Activated CD4-positive, alpha-beta T cell treated with anti-CD3 and anti-CD28 coated beads, Interleukin-2, amount 50 U/mL, for 4 hours (primary cell): ENCODE data around the gene HSPB3.
"Not testable (repeated sequence)": the region's sequence is repeated elsewhere in the genome, so short reads cannot be mapped to it uniquely, and the experiment has no call there.

Experiments used
- DNase-seq, 2 experiments: peaks; one replicate each; pipeline ENCODE4 v3.0.0-alpha.2; 2020

HSPB3 gene

GRCh38 chr5:54455413-54456157, at the start of gene HSPB3:
TSS of gene HSPB3 (plus strand) at chr5:54455699. CDS start at chr5:54455790, 91 bp downstream.
- no peak for DNase-seq

DNA sequence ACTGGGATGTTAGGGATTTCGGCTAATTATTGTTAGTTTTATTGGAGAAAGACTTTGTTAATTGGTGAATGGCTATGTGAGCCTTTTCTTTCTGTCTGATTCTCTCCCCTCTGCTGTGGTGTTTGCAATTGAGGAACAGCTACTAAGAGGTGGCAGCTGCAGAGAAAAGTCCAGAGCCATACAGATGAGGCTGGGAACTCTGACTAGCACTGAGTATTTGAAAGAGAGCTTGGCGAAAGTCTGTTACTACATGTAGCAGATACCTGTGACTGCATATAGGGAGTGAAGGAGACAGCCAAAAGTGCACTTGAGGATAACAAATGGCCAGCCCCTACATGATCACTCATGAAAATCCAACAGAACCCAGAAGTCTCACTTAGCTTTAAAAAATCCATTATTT, 44.3 kb upstream of the HSPB3 start:
- DNase-seq = no peak

DNA sequence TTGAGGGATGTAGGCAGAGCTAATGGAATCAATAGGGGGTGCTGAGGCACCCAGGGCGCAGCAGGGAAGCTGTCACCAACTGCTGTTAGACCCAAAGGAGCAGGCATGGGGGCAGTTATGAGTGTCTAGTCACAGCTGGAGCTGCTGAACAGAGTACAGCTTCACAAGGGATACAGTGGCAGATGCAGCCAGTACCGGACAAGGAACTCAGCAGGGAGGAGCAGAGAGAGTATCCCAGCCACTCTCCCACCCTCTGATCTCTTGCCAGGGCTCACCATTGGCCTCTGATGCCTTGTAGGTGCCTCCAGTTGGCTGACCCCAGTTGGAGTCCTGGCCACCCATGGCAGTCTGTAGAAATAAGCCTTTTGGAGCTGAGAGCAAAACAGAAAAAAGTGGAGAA, 42.6 kb upstream of the HSPB3 start:
- no peak for DNase-seq

GRCh38 chr5:54415147-54415546, 40.4 kb upstream of the HSPB3 start:
- no peak for DNase-seq

GRCh38 chr5:54415896-54416601, 39.5 kb upstream of the HSPB3 start:
- DNase-seq = no peak

GRCh38 chr5:54419573-54420423, 35.7 kb upstream of the HSPB3 start:
- DNase-seq = not testable (repeated sequence)

- not testable (repeated sequence) for DNase-seq
These were observed 35.0 kb upstream of the HSPB3 start for GRCh38 chr5:54420511-54420910.

GRCh38 chr5:54421976-54422375, 33.5 kb upstream of the HSPB3 start:
- no peak for DNase-seq

DNA sequence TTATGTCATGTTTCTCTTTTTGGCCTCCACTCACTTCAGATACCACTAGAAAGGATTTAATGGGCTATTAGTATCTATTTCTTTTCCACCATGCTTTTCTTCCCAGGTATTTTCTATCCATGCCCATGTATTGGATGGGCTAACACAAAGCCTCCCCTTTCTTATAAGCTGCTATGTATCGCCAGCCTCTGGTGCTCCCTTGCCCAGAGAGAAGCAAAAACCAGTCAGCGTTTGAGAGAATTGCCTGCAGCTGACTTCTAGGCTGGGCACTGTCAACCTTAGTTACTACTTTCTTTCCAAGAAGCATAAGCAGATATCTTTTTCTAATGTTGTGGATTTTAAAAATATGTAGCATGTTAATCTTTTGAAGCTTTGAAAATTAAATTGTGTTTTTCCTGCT, 30.2 kb upstream of the HSPB3 start:
- DNase-seq = no peak

DNA sequence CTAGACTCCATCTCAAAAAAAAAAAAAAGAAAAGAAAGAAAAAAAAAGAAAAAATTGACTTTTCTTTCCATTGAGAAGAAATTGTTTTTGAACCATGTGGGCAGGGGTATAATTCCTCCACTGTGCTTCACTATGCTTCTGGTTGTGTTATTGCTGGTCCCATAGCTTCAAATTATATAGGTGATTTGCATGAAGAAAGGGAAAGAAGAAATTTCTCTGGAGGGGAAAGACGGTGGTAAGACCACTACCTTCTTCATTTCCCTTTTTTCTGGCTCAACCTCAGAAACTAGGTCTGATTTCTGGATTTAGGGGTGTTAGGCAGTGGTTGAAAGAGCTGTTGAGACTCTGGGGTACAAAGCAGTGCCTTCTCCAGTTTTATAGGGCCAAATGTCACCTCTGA, 29.3 kb upstream of the HSPB3 start:
- no peak for DNase-seq

DNA sequence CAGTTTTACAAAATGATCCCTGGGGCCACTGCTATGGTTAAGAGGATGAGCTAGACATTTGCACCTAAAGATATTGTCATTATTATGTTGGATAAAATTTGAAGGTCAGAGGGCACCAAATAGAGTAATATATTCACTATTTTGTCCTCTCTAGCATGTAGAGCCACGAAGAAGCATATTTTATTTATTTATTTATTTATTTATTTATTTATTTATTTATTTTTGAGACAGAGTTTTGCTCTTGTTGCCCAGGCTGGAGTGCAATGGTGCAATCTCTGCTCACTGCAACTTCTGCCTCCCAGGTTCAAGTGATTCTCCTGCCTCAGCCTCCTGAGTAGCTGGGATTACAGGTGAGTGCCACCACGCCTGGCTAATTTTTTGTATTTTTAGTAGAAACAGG, 20.8 kb upstream of the HSPB3 start:
- not testable (repeated sequence) for DNase-seq

DNA sequence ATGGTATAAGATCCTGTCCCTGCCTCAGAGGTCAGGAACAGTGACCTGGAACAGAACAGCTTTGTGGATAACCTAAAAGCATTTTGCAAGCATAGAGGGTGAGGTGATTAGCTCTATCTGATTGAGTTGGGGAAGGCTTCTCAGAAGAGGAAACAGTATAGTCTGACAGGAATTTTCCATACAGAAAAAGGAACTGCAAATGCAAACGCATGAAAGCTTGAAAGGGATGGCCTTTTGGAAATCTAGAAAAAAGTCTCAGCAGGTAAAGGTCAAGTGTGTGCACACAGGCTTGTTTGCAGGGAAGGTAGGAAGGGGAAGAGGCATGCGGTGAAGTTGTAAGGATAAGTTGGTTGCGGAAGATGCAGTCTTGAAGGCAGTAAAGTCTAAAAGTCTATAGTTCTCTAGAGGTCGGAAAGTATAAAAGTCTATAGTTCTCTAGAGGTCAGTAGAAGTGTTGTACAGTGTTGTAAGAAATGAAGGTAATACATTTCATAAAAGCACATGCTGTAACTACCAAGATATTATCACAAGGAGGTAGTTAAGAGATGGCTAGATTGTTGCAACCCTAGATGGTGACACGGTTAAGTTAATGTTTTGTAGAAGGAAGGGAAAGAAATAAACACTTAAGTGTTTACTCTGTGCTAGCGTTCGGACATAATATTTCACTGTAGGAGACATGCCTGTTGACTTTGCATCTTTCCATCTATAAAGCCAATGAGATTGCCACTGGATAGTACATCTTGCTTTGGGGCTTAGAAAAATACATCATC, 16.7 kb upstream of the HSPB3 start:
- DNase-seq = no peak

GRCh38 chr5:54440456-54440893, 15.0 kb upstream of the HSPB3 start:
- DNase-seq = no peak

- no peak for DNase-seq
These were observed 13.2 kb upstream of the HSPB3 start for GRCh38 chr5:54442271-54442670.

GRCh38 chr5:54443270-54443669, 12.2 kb upstream of the HSPB3 start:
- DNase-seq = no peak

GRCh38 chr5:54445691-54446378, 9.7 kb upstream of the HSPB3 start:
- DNase-seq = no peak

- DNase-seq = no peak
These were observed 9.1 kb upstream of the HSPB3 start for GRCh38 chr5:54446379-54446732.

DNA sequence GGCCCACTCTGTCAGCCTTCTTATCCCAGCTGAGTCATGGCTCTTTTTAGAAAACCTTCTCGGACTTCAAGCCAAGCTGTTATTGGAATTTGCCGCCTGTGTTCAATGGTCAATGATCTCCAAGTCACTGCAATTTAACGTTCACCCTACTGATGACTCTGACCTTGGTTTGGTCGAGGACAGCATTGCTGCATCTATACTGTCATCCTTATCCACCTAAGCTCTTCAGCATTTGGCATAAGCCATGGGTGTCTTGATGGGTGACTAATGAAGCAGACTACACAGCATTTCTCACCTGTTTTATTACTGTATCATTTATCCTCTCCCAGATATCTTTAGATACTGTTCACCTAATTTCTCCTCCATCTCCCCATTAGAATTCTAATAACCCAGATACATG, 5.6 kb upstream of the HSPB3 start:
- no peak for DNase-seq

- DNase-seq = no peak
These were observed 5.0 kb upstream of the HSPB3 start for GRCh38 chr5:54450542-54450941.

DNA sequence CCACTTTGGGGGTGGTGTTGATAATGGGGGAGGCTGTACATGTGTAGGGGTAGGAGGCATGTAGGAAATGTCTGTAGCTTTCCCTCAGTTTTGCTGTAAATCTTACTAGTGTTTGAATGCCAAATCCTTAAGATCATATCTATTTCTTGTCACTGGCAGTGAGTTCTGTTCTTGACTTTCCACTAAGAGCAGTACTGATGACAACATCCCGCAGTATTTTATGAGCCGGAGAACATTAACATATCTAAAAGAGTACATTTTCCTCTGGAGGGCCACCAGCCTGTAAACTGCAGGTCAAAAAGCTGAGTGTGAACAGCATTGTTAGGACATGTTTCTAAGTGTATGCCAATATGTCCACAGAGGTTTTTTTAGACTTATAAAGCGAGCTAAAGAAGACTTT, 2.5 kb upstream of the HSPB3 start:
- DNase-seq = no peak

GRCh38 chr5:54454602-54455001, 897 bp upstream of the HSPB3 start:
- DNase-seq = no peak
